ENCODE results near the gene CXCL10. TPM values are rescaled to one million over a fixed set of nuclear protein-coding genes. Genes with fewer than 3 reads are reported as not detected.
A peak's percentile ranks its signal among the peaks of the same experiment; 100 is the strongest.

Gene CXCL10
- total RNA-seq, 4 donors from 2014 or later = 3.0 TPM; not detected in 3

DNA sequence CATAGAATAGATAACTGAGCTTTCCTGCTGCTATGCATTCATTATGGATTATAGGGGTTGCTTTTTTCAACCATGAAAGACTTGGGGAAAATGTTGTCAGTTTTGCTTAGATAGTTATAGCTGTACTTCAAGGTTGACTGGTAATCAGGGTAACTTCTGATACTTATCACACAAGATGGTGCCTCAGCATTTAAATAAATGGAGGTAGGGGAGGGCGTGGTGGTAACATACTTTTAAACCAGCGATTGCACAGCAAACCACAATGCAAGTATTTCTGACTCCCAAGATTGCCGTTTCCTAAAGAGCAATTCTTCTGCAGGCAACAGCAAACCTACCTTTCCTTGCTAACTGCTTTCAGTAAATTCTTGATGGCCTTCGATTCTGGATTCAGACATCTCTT is 1.3 kb downstream of the CXCL10 start:
- H3K27me3 ChIP-seq = no peaks in the 10 kb centered on the region
- TF ChIP-seq, protein P1, sequence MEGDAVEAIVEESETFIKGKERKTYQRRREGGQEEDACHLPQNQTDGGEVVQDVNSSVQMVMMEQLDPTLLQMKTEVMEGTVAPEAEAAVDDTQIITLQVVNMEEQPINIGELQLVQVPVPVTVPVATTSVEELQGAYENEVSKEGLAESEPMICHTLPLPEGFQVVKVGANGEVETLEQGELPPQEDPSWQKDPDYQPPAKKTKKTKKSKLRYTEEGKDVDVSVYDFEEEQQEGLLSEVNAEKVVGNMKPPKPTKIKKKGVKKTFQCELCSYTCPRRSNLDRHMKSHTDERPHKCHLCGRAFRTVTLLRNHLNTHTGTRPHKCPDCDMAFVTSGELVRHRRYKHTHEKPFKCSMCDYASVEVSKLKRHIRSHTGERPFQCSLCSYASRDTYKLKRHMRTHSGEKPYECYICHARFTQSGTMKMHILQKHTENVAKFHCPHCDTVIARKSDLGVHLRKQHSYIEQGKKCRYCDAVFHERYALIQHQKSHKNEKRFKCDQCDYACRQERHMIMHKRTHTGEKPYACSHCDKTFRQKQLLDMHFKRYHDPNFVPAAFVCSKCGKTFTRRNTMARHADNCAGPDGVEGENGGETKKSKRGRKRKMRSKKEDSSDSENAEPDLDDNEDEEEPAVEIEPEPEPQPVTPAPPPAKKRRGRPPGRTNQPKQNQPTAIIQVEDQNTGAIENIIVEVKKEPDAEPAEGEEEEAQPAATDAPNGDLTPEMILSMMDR (IDR thresholded peaks at IDR 0.05) = no peak
- TF ChIP-seq POLR2AphosphoS5 (IDR thresholded peaks at IDR 0.05) (no peak), EP300 (IDR thresholded peaks at IDR 0.05; ENCODE audit: low read depth) (no peak), POLR2A (IDR thresholded peaks at IDR 0.05) (no peak)
- no peaks in the 10 kb centered on the region for H3K9me3 ChIP-seq
- intact Hi-C loops (cut with DNase I; ENCODE audit: low total_unique reads) (no loop called here), in situ Hi-C loops (cut with MboI; ENCODE audit: low pct_ligation_motif_present in 1 of 4, low pct_unique_long_range_greater_than_20kb in 1 of 4, low sequenced_read_pairs in 3 of 4) (no loop called here)
- 75 to 84% methylated on average over 4 of the region's 4 CpGs for WGBS, 2 donors (ENCODE audit: low coverage in 1 of 2)
- no peaks in the 10 kb centered on the region for H3K36me3 ChIP-seq
- H3K27ac ChIP-seq = no peak overlapping the region
- DNase-seq = no peak
- no peak overlapping the region for H3K4me3 ChIP-seq
- H3K4me1 ChIP-seq = peaks cover 0 to 7% (median 0%) of the 10 kb centered on the region in 4 donors

GRCh38 chr4:76017056-76017686 is 6.1 kb downstream of the CXCL10 start:
- TF ChIP-seq POLR2AphosphoS5 (IDR thresholded peaks at IDR 0.05) (no peak), POLR2A (IDR thresholded peaks at IDR 0.05) (no peak), EP300 (IDR thresholded peaks at IDR 0.05; ENCODE audit: low read depth) (no peak)
- TF ChIP-seq, protein P1 (IDR thresholded peaks at IDR 0.05) = no peak
- Histone ChIP-seq H3K27me3 (no peaks in the 10 kb centered on the region), H3K4me3 (no peak overlapping the region), H3K9me3 (no peaks in the 10 kb centered on the region), H3K27ac (no peak overlapping the region), H3K36me3 (no peaks in the 10 kb centered on the region), H3K4me1 (peaks cover 0 to 20% (median 0%) of the 10 kb centered on the region in 4 donors)
- intact Hi-C loops (cut with DNase I; ENCODE audit: low total_unique reads) = no loop called here
- in situ Hi-C loops (cut with MboI; ENCODE audit: low pct_ligation_motif_present in 1 of 4, low pct_unique_long_range_greater_than_20kb in 1 of 4, low sequenced_read_pairs in 3 of 4) = no loop called here
- DNase-seq = no peak
- 80 to 84% methylated on average over 1 to 3 of the region's 3 CpGs for WGBS, 2 donors (ENCODE audit: low coverage in 1 of 2)

DNA sequence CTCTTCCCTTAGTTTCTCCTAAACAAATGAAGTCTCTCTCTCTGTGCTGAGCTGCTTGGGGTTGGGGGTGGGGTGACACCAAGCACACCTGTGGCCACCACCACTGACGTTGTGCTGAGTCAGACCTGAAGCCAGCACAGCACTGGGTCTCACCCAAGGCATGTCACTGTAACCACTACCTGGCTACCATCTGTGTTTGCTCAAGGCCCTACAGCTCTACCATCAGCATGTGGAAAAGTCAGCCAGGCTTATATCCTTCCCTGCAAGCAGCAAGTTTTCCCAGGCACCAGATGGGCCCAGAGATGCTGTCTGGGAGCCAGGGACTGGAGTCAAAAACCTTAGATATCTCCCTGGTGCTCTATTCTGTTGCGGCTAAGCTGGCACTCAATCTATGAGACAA is 6.9 kb downstream of the CXCL10 start:
- in situ Hi-C loops (cut with MboI; ENCODE audit: low pct_ligation_motif_present in 1 of 4, low pct_unique_long_range_greater_than_20kb in 1 of 4, low sequenced_read_pairs in 3 of 4) = no loop called here
- peak; percentile 35 for DNase-seq
- Histone ChIP-seq H3K4me3 (no peak overlapping the region), H3K27me3 (no peaks in the 10 kb centered on the region), H3K4me1 (peaks cover 0 to 28% (median 0%) of the 10 kb centered on the region in 4 donors), H3K27ac (no peak overlapping the region), H3K9me3 (no peaks in the 10 kb centered on the region), H3K36me3 (no peaks in the 10 kb centered on the region)
- intact Hi-C loops (cut with DNase I; ENCODE audit: low total_unique reads) = no loop called here
- TF ChIP-seq EP300 (IDR thresholded peaks at IDR 0.05; ENCODE audit: low read depth) (no peak), POLR2AphosphoS5 (IDR thresholded peaks at IDR 0.05) (no peak), POLR2A (IDR thresholded peaks at IDR 0.05) (no peak)
- TF ChIP-seq, protein P1 (IDR thresholded peaks at IDR 0.05) = no peak
- 71% methylated on average over 2 of the region's 2 CpGs; no CpG with 5 or more reads in 1 of the 2 donors for WGBS, 2 donors (ENCODE audit: low coverage in 1 of 2)

- intact Hi-C loops (cut with DNase I; ENCODE audit: low total_unique reads) (no loop called here), in situ Hi-C loops (cut with MboI; ENCODE audit: low pct_ligation_motif_present in 1 of 4, low pct_unique_long_range_greater_than_20kb in 1 of 4, low sequenced_read_pairs in 3 of 4) (no loop called here)
- Histone ChIP-seq H3K4me1 (peaks cover 0 to 29% (median 0%) of the 10 kb centered on the region in 4 donors), H3K27ac (no peak overlapping the region), H3K27me3 (no peaks in the 10 kb centered on the region), H3K4me3 (no peak overlapping the region), H3K9me3 (no peaks in the 10 kb centered on the region), H3K36me3 (no peaks in the 10 kb centered on the region)
- DNase-seq = no peak
- WGBS, 2 donors (ENCODE audit: low coverage in 1 of 2) = 7 to 11% methylated on average over 1 of the region's 1 CpG
- TF ChIP-seq EP300 (IDR thresholded peaks at IDR 0.05; ENCODE audit: low read depth) (no peak), POLR2A (IDR thresholded peaks at IDR 0.05) (no peak), POLR2AphosphoS5 (IDR thresholded peaks at IDR 0.05) (no peak)
- TF ChIP-seq, protein P1 (IDR thresholded peaks at IDR 0.05) = no peak
Measured at GRCh38 chr4:76013540-76013939, 9.8 kb downstream of the CXCL10 start.

Measured in transverse colon (tissue), 4 donors.